HEK293 (cell line): ENCODE measurements around the gene ARHGDIB.

Experiments used
- CTCF ChIP-seq: fragments of 450-650 bp; formaldehyde crosslinking; IDR thresholded peaks from 2 replicates; pipeline ENCODE4 v1.5.1; 2016; ENCODE audit warnings: missing biosample characterization, missing genetic modification characterization
- MEIS1 ChIP-seq: sonication (generic); formaldehyde crosslinking; IDR thresholded peaks from 2 replicates; pipeline ENCODE4 v1.8.1; 2022; ENCODE audit warnings: missing genetic modification reagents, mild to moderate bottlenecking, borderline replicate concordance
- PBX3 ChIP-seq: sonication (generic); formaldehyde crosslinking; IDR thresholded peaks from 2 replicates; pipeline ENCODE4 v1.8.1; 2022; ENCODE audit warnings: mild to moderate bottlenecking, moderate library complexity, missing genetic modification reagents
- TCF7L2 ChIP-seq: IDR thresholded peaks from 2 replicates; pipeline ENCODE4 v1.6.1; 2011; ENCODE audit warnings: low read depth, mild to moderate bottlenecking, inconsistent platforms, low read length, moderate library complexity, borderline replicate concordance
- ZBTB26 ChIP-seq: fragments of 450-650 bp; formaldehyde crosslinking; optimal IDR thresholded peaks from 2 replicates; pipeline ENCODE3; 2016; ENCODE audit warnings: missing biosample characterization, mild to moderate bottlenecking, missing genetic modification characterization
- ZNF530 ChIP-seq: fragments of 450-650 bp; formaldehyde crosslinking; IDR thresholded peaks from 2 replicates; pipeline ENCODE4 v1.5.1; 2016; ENCODE audit warnings: low read depth, missing biosample characterization, missing genetic modification characterization
- ZNF623 ChIP-seq: fragments of 450-650 bp; formaldehyde crosslinking; IDR thresholded peaks from 2 replicates; pipeline ENCODE4 v1.5.1; 2016; ENCODE audit warnings: missing biosample characterization, missing genetic modification characterization
- ZNF626 ChIP-seq: fragments of 450-650 bp; sonication (Bioruptor Pico); formaldehyde crosslinking; IDR thresholded peaks from 2 replicates; pipeline ENCODE4 v1.5.1; 2018; ENCODE audit warnings: missing biosample characterization, missing genetic modification characterization, inconsistent platforms
- ZNF776 ChIP-seq: fragments of 450-650 bp; formaldehyde crosslinking; IDR thresholded peaks from 2 replicates; pipeline ENCODE4 v1.5.0; 2017; ENCODE audit warnings: missing biosample characterization, missing genetic modification characterization, borderline replicate concordance

- TF ChIP-seq CTCF (tag by site-specific recombination) = no peak
- no peak for TF ChIP-seq PBX3 (CRISPR knock-in tag)
- no peak for TF ChIP-seq TCF7L2
- TF ChIP-seq ZNF623 (tag by site-specific recombination) = no peak
- TF ChIP-seq ZNF626 (tag by site-specific recombination) = no peak
- TF ChIP-seq ZNF776 (tag by site-specific recombination) = no peak
- TF ChIP-seq MEIS1 (CRISPR knock-in tag) = no peak
- no peak for TF ChIP-seq ZNF530 (tag by site-specific recombination)
- TF ChIP-seq ZBTB26 (tag by site-specific recombination) = no peak
Measured at GRCh38 chr12:14948672-14949071, 12.7 kb downstream of the ARHGDIB start.
